Astrocyte (in vitro differentiated cells and primary cell): ENCODE data around the gene TLL2. TPM values are rescaled to one million over a fixed set of nuclear protein-coding genes. Genes with fewer than 3 reads are reported as not detected.

Source experiments
- DNase-seq: peaks from one replicate; pipeline ENCODE4 v3.0.0-alpha.2; 2010; ENCODE audit warnings: low read depth
- FAIRE-seq: peaks from 2 replicates; lab custom pipeline; 2011; peaks lifted over from hg19 to GRCh38; lab: Jason Lieb, UNC
- H2AFZ ChIP-seq: 2 replicates; pipeline ENCODE4 v1.6.0; 2012; ENCODE audit warnings: low read depth, low read length, inconsistent platforms
- H3K27ac ChIP-seq: 2 replicates; pipeline ENCODE4 v1.5.1; 2011; ENCODE audit warnings: low read depth, low read length, inconsistent platforms
- H3K27me3 ChIP-seq: 2 replicates; pipeline ENCODE4 v1.6.0; 2011; ENCODE audit warnings: low read length, inconsistent platforms; ENCODE audit not compliant: insufficient read depth
- H3K36me3 ChIP-seq: 2 replicates; pipeline ENCODE4 v1.5.1; 2011; ENCODE audit warnings: low read length, inconsistent platforms; ENCODE audit not compliant: insufficient read depth
- H3K4me1 ChIP-seq: 2 replicates; pipeline ENCODE4 v1.5.1; 2011; ENCODE audit warnings: low read length, inconsistent platforms; ENCODE audit not compliant: insufficient read depth
- H3K4me2 ChIP-seq: 2 replicates; pipeline ENCODE4 v1.6.0; 2012; ENCODE audit warnings: low read length, inconsistent platforms
- H3K4me3 ChIP-seq: 2 replicates; pipeline ENCODE4 v1.5.1; 2011; ENCODE audit warnings: low read depth, mild to moderate bottlenecking, low read length, inconsistent platforms; ENCODE audit not compliant: insufficient read depth
- H3K79me2 ChIP-seq: 2 replicates; pipeline ENCODE4 v1.6.0; 2012; ENCODE audit warnings: mild to moderate bottlenecking, low read length, inconsistent platforms; ENCODE audit not compliant: insufficient read depth
- H3K9ac ChIP-seq: 2 replicates; pipeline ENCODE4 v1.6.0; 2012; ENCODE audit warnings: mild to moderate bottlenecking, low read length, inconsistent platforms
- H3K9me3 ChIP-seq: 2 replicates; pipeline ENCODE4 v1.5.1; 2012; ENCODE audit warnings: low read depth, mild to moderate bottlenecking, low read length, inconsistent platforms; ENCODE audit not compliant: insufficient read depth
- H4K20me1 ChIP-seq: 2 replicates; pipeline ENCODE4 v1.6.0; 2012; ENCODE audit warnings: low read length, inconsistent platforms; ENCODE audit not compliant: insufficient read depth
- H3K27ac Mint-ChIP-seq: one replicate; pipeline ENCODE4 v1.8.0; 2021; ENCODE audit warnings: mild to moderate bottlenecking, mixed read lengths; ENCODE audit not compliant: unreplicated experiment
- H3K27me3 Mint-ChIP-seq: one replicate; pipeline ENCODE4 v1.8.0; 2021; ENCODE audit warnings: low read depth, mixed read lengths; ENCODE audit not compliant: unreplicated experiment
- H3K36me3 Mint-ChIP-seq: one replicate; pipeline ENCODE4 v1.8.0; 2021; ENCODE audit warnings: low read depth, mixed read lengths; ENCODE audit not compliant: unreplicated experiment
- H3K4me1 Mint-ChIP-seq: one replicate; pipeline ENCODE4 v1.8.0; 2021; ENCODE audit warnings: low read depth, mixed read lengths; ENCODE audit not compliant: unreplicated experiment
- H3K4me3 Mint-ChIP-seq: one replicate; pipeline ENCODE4 v1.8.0; 2021; ENCODE audit warnings: mild to moderate bottlenecking, moderate library complexity, mixed read lengths; ENCODE audit not compliant: unreplicated experiment
- H3K9me3 Mint-ChIP-seq: one replicate; pipeline ENCODE4 v1.8.0; 2021; ENCODE audit warnings: mild to moderate bottlenecking, mixed read lengths; ENCODE audit not compliant: unreplicated experiment
- CTCF ChIP-seq: IDR thresholded peaks from 2 replicates; pipeline ENCODE4 v1.5.1; 2011; ENCODE audit warnings: low read depth, mild to moderate bottlenecking, inconsistent platforms, low read length, moderate library complexity; ENCODE audit not compliant: insufficient read depth
- EZH2 ChIP-seq: IDR thresholded peaks from 2 replicates; pipeline ENCODE4 v1.6.1; 2012; ENCODE audit warnings: mild to moderate bottlenecking, low read length, inconsistent platforms; ENCODE audit not compliant: insufficient read depth
- total RNA-seq: library from RNA; stranded (reverse); gene quantifications from 2 replicates; pipeline ENCODE4 v1.2.1, GENCODE V29; 2021

The TLL2 gene
- total RNA-seq, 1 donor from 2014 or later: 7.6 TPM

GRCh38 chr10:96395931-96396877, 117.5 kb downstream of the TLL2 start:
- no peak overlapping the region for H3K4me3 ChIP-seq
- H3K4me2 ChIP-seq: no peak overlapping the region

GRCh38 chr10:96390460-96390864, 123.3 kb downstream of the TLL2 start:
- H3K9me3 ChIP-seq: no peaks in the 10 kb centered on the region
- H3K4me2 ChIP-seq: no peak overlapping the region
- H3K9ac ChIP-seq: no peak overlapping the region
- no peaks in the 10 kb centered on the region for H3K36me3 ChIP-seq
- DNase-seq (no peak), FAIRE-seq (no peak)
- H3K27me3 ChIP-seq: peaks cover 12% of the 10 kb centered on the region
- no peaks in the 10 kb centered on the region for H4K20me1 ChIP-seq
- peaks cover 11% of the 10 kb centered on the region for H3K9me3 Mint-ChIP-seq
- H2AFZ ChIP-seq: no peak overlapping the region
- H3K79me2 ChIP-seq: no peaks in the 10 kb centered on the region
- H3K4me1 ChIP-seq: peaks cover 10% of the 10 kb centered on the region
- H3K27ac Mint-ChIP-seq: no peak overlapping the region
- H3K4me1 Mint-ChIP-seq: peaks cover 9% of the 10 kb centered on the region
- no peak overlapping the region for H3K27ac ChIP-seq
- peaks cover 48% of the 10 kb centered on the region for H3K27me3 Mint-ChIP-seq
- H3K4me3 ChIP-seq: no peak overlapping the region
- no peak overlapping the region for H3K4me3 Mint-ChIP-seq
- peaks cover 17% of the 10 kb centered on the region for H3K36me3 Mint-ChIP-seq
- TF ChIP-seq EZH2 (no peak), CTCF (no peak)

More at GRCh38 chr10:96395931-96396877, 117.5 kb downstream of the TLL2 start:
- TF ChIP-seq EZH2 (no peak), CTCF (peak; percentile 87)
- peaks cover 10% of the 10 kb centered on the region for H3K36me3 Mint-ChIP-seq
- H3K9me3 ChIP-seq: no peaks in the 10 kb centered on the region
- peaks cover 38% of the 10 kb centered on the region for H3K27me3 ChIP-seq
- H3K9ac ChIP-seq: no peak overlapping the region
- DNase-seq (peak; percentile 41), FAIRE-seq (no peak)
- no peak overlapping the region for H3K27ac ChIP-seq
- no peaks in the 10 kb centered on the region for H3K79me2 ChIP-seq
- no peaks in the 10 kb centered on the region for H4K20me1 ChIP-seq
- H3K36me3 ChIP-seq: no peaks in the 10 kb centered on the region
- peaks cover 2% of the 10 kb centered on the region for H3K4me1 Mint-ChIP-seq
- H3K9me3 Mint-ChIP-seq: no peaks in the 10 kb centered on the region
- H3K27me3 Mint-ChIP-seq: peaks cover 58% of the 10 kb centered on the region
- H3K4me1 ChIP-seq: no peaks in the 10 kb centered on the region
- no peak overlapping the region for H3K4me3 Mint-ChIP-seq
- no peak overlapping the region for H2AFZ ChIP-seq
- H3K27ac Mint-ChIP-seq: peak overlapping the region; percentile 66

DNA sequence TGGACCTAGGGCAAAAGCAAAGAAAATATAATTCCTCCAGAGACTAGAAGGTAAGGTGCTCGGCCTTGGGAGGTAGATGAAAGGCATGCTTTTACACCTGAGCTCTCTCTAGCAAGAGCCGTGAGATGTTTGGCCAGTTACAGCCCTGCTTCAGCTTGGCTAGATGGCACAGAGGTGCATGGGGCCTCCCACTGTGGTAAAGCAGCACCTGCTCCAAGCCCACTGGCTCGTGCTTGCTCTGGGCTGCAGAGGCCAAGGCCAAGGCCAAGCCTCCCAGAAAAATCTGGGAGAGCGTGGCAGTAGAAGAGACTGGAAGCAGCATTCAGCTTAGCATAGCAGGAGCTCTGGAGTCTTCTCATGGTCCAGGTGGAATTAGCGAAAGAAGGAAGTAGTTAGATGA, 123.9 kb downstream of the TLL2 start:
- H3K27ac ChIP-seq: no peak overlapping the region
- H3K79me2 ChIP-seq: no peaks in the 10 kb centered on the region
- no peak overlapping the region for H3K4me3 ChIP-seq
- Mint-ChIP-seq H3K27me3 (peaks cover 41% of the 10 kb centered on the region), H3K9me3 (peaks cover 11% of the 10 kb centered on the region), H3K4me1 (peaks cover 9% of the 10 kb centered on the region), H3K27ac (no peak overlapping the region), H3K36me3 (peaks cover 17% of the 10 kb centered on the region), H3K4me3 (no peak overlapping the region)
- H2AFZ ChIP-seq: no peak overlapping the region
- no peak for TF ChIP-seq CTCF
- no peak for TF ChIP-seq EZH2
- no peaks in the 10 kb centered on the region for H4K20me1 ChIP-seq
- no peak overlapping the region for H3K9ac ChIP-seq
- no peaks in the 10 kb centered on the region for H3K36me3 ChIP-seq
- no peaks in the 10 kb centered on the region for H3K9me3 ChIP-seq
- DNase-seq (no peak), FAIRE-seq (no peak)
- H3K4me2 ChIP-seq: no peak overlapping the region
- H3K4me1 ChIP-seq: peaks cover 10% of the 10 kb centered on the region
- peaks cover 12% of the 10 kb centered on the region for H3K27me3 ChIP-seq
